Hippocampal formation (tissue), 2 donors: ENCODE measurements around the gene STX7.
"Not testable (repeated sequence)": the region's sequence is repeated elsewhere in the genome, so short reads cannot be mapped to it uniquely, and the experiment has no call there.

Experiments used
- DNase-seq, 2 donors: peaks; one replicate each; lab custom pipeline; 2025; lab: John Stamatoyannopoulos, UW

Gene STX7, protein sequence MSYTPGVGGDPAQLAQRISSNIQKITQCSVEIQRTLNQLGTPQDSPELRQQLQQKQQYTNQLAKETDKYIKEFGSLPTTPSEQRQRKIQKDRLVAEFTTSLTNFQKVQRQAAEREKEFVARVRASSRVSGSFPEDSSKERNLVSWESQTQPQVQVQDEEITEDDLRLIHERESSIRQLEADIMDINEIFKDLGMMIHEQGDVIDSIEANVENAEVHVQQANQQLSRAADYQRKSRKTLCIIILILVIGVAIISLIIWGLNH

DNA sequence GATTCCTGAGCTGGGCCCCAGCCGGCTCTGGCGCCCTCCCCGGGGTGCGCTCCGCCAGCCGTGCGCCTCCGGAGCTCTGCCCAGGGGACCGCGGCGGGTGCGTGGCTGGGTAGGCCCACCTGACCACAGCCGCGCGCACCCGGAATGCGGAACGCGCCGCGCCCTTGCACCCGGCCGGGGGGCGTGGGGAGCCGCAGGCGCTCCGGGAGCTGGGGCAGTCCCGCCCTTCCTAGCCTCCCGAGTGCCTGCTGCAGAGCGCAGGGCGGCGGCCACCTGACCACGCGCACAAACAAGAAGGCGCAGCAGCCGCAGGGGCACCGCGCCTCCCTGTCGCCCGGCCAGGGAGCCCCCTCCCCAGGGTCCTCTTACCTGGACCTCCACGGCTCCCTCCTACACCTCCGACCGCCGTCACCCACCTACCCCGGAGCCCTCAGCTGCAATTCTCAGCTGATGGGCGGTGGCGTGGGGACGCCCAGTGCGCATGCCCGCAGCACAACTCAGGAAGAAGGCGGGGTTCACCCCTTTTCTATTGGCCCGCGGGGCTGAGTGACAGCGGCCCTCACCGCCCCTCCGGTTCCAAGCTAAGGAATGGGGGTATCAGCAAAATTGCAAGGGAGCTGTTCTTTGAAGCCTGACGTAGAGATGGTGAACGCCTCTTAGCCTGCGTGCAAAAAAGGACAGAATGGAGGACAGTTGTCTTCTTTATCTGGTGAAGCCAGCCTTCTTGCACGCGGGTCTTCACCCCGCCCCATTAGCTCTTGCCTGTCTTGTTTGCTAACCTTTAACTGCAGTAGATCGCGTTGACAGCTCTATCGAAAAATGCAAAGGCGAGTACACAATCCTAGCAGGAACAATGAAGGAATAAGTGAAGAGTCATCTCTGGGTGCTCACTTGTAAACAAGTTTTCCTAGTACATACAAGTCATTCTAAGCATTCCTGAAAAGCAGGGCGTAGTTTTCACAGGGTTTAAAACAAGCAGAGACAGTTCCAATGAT, at the start of gene STX7:
STX7 (minus strand) TSS at position 479 of the 995 bp plus-strand sequence. CDS start 9,586 bp downstream, outside the sequence.
- peak; percentile 87 to 95 for DNase-seq

DNA sequence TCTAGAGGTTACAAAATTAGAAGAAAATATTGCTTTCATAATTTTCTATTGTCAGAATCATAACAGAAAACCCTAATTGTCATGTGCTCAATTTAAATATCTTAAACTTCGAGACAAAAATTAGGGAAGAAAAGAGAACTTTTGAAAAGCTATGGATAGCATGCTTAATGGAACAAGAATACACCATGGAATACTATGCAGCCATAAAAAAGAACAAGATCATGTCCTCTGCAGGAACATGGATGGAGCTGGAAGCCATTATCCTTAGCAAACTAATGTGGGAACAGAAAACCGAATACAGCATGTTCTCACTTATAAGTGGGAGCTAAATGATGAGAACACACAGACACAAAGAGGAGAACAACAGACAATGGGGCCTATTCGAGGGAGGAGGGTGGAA, 47.2 kb upstream of the STX7 start:
- not testable (repeated sequence) for DNase-seq

DNA sequence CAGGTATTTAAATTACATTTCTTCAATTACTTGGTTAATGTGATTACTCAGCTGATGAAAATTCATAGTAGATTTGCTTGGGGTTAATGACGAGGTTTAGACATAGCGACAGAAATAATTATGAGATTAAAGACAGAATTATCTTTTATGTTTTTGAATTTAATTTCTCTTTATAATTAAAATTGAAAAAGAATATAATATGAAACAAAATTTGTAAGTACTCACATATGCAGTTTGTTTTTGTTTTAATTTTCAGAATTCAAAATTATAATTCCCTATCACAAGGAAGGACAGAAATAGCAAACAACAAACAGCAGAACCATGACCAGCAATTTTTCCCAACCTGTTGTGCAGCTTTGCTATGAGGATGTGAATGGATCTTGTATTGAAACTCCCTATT, 39.5 kb upstream of the STX7 start, which contains the start of gene TAAR8:
TAAR8 (plus strand) TSS at position 301 of the 400 bp plus-strand sequence; CDS start at position 322, 21 bp downstream.
- no peak for DNase-seq

DNA sequence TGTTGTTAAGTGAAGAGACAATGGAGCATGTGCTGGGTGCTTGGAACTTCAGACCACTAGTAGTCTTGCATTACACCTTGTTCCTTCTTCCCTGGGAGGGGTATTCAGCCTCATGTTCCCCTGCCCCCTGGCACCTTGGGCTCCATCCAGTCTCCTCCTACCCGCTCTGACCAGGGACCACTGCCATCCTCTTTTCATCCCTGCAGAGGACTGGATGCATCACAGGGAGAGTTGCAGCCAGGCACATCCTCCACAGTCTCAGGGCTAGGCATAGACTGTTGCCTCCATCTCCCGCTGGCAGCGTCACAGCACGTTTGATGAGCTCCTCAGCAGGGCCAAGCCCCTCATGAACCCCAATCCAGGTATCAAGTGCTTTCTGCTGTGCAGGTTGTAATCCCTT, 38.3 kb upstream of the STX7 start:
- DNase-seq: no peak

DNA sequence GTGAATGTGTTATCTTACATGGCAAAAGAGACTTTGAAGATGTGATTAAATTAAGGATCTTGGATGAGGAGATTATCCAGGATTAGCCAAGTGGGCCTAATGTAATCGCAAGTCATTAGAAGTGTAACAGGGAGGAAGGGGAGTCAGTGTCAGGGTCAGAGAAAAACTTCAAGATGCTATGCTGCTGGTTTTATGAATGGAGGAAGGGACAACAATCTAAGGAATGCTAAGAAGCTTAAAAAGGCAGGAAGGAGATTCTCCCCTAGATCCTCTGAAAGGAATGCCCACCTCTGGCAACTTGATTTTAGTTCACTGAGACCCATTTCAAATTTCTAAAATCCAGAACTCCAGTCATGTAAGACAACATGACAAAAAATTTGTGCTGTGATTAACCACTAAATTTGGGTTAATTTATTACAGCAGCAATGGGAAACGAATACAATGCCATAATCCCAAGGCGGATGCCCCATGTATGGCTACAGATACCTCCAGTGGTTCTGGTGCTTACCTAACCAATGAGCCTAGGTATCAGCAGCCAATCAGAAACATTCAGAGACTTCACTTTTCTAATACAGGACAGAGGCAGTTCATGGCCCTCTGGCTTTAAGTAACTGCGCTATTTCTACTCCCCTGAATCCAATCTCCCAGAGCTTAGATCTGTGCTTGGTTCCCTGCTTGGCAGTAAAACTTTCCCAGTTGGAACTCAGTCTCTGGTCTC, 36.0 kb upstream of the STX7 start:
- no peak for DNase-seq

DNA sequence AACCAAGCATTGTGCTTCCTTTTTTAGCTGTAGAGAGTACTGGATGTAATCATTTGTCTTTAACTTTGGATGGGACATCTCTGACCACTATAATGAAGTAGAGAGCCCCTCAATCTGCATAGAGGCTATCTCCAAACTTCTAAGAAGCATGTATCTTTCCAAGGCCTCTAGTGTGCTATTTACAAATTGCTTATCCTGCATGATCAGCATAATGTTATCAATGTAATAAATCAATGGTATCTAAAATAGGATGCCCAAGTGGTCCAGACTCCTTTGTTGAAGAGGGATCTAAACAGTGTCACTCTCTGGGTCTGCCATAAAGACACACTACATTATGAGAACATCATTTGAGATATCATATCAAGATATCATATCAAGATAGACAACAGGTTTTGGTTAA, 31.9 kb upstream of the STX7 start:
- no peak for DNase-seq

DNA sequence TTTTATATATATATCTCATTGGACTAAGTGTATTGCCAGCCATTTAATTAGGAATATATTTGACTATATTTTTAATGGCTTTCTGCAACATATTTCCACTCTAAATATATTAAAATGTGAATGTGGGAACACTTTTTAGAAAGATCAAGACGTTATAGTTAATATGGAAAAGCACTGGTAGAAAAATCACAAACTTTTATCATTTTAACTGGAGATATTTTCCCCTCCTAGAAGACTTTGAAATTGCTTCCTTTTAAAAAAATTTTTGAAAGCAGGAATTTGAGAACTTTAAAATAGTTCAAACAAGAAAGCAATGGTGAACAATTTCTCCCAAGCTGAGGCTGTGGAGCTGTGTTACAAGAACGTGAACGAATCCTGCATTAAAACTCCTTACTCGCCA, 25.1 kb upstream of the STX7 start, which contains the start of gene TAAR9:
TAAR9 (plus strand) TSS at position 301 of the 400 bp plus-strand sequence; CDS start at position 314, 13 bp downstream.
- no peak for DNase-seq

DNA sequence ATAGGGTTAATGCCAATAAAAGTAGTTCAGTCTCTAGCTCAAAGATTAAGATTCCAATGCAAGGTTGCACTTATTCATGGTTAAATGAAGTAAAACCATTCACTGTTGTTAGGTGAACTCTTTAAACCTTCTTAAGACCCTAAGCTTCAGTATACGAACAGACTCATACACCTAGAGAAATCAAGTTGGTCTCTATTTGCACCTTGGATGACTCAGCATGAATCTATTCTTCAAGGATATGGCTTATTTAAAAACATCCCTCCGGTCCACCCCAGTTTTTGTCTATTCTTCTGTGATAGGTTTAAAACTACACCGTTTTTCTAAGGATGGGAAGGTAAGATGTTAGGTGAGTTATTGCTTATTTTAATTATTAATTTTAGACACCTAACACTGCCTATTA, 24.2 kb upstream of the STX7 start:
- DNase-seq: no peak

DNA sequence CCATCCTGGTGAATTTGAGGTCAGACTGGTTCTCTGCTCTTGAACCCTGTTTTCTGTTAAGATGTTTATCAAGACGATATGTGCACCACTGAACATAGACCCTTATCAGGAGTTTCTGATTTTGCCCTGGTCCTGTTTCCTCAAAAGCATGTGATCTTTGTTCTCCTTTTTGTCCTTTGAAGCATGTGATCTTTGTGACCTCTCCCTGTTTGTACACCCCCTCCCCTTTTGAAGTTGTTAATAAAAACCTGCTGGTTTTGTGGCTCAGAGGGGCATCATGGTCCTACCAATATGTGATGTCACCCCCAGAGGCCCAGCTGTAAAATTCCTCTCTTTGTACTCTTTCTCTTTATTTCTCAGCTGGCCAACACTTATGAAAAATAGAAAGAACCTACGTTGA, 21.6 kb upstream of the STX7 start:
- DNase-seq: not testable (repeated sequence)

DNA sequence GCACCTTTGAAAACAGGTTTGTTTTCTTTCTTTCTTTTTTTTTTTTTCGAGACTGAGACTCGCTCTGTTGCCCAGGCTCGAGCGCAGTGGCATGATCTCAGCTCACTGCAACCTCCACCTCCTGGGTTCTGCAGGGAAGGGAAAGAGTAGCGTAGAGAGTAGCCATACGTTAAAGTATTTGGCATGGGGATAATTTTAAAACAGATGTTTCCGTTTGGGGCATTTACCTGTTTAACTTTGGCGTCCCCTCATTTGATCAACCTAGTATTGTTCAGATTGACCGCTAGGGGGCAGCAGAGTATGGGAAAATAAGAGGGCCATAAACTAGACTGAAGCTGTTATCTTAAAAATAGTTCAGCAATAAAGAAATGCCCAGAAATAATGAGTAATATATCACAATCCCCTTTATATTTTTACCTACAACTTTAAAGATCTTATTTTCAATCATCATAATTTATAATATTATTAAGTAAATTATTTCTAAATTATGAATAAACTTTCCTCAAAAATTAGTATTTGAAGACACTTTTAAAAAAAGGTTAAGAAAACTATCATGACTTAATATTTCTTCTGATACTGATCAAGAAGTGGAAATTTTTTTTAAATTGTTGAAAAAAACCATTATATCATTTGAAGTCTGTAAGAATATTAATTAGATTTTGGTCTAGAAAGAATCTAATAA, 17.5 kb upstream of the STX7 start:
- DNase-seq: peak; percentile 8 to 55

DNA sequence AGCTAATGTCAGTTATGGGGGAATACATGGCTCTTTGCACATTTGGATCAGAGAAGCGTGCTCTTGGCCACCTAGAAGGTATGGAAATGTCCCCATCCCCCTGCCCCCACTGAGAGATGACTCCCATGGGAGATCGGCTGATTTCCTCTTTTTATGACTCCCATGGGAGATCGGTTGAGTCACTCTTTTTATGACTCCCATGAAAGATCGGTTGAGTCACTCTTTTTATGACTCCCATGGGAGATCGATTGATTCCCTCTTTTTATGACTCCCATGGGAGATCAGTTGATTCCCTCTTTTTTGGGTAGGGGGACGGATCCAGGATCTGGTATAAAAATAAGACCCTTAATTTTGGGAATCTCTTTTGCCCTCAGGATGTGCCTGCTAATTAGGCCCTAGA, 14.9 kb upstream of the STX7 start:
- no peak for DNase-seq

DNA sequence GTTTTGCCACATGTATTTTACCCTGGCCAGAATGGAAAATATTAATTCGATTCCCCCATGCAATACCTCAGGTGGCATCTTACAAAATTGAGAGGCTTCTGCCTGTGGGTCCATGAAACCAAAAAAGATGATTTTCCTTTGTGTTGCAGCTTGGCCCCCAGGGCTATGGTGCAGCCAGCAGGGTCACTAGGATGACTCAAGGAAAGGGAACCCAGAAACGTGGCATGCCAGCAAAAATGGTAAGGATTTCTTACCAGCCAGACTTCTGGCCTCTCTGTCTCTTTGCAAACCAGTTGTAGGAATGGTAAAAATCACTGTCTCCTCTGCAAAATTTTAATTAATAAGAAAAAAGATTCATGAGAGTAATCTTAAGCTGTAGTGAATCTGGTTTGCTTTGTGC, 13.5 kb upstream of the STX7 start:
- DNase-seq: no peak

DNA sequence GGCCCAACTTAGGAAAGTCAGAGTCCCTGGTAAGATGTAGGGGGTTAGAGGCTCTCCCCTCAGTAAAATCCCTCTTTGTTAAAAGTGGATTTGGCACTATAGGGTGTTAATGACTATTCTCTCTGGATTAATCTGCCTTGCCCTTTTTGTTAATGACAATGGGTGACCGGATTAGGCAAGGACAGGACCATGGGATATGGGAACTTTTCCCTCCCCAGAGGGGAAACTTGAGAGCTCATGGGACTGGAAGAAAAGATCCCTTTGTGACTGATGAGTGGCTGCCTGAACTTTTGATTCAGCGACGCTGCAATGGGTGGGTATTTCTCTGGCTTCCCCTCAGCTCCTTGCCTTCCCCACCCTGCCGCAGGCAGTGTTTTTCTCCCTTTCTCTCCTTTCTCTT, 12.9 kb upstream of the STX7 start:
- DNase-seq: no peak

DNA sequence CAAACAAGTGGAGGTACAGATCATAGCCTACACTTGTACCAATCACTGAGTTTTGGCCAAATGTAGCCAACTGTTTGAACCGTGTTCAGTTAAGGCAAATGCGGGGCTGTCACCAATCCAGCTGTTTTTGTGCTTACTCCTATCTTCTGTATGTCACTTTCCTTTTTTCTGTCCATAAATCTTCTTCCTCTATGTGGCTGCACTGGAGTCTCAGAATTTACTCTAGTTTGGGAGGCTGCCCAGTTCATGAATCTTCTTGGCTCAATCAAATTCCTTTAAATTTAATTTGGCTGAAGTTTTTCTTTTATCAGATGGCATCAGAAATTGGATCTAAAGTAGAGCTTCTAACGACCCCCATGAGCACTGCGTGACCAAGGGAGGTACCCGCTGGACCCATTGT, 11.7 kb upstream of the STX7 start:
- DNase-seq: no peak

DNA sequence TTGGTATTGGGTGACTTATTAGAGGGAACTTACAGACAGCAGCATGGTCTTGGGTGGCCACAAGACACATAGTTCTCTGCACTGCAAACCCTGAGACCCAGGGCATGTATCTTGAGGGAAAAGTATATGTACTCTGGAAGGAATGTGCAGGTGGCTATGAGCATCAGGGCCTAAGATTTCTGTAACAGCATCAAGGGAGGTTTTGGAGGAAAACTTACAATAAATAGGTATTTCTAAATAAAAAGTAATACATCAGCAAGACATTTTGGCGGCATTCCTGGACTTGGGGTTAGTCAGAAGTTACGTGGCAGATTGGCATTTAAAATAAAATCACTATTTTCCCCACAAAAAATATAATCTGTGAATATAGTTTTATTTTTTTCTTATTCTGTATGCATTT, 8.0 kb upstream of the STX7 start:
- DNase-seq: no peak

DNA sequence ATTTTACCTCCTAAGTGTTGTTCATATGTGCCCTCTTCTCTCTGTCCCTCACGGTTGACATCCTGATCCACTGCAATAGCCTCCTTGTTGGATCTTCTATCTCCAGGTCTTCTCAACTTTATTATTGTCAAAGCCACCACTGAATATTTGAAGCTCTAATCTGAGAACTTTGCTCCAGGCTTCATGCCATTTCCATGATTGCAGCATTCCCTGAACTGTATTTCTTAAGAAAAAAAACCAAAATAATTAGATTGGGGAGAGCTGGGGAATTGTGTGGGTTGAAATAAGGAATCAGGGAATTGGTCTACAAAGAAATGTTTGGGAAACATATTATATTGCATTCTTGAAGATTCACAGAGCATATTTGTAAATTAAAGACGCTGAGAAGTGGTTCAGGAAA, 2.5 kb upstream of the STX7 start:
- no peak for DNase-seq

DNA sequence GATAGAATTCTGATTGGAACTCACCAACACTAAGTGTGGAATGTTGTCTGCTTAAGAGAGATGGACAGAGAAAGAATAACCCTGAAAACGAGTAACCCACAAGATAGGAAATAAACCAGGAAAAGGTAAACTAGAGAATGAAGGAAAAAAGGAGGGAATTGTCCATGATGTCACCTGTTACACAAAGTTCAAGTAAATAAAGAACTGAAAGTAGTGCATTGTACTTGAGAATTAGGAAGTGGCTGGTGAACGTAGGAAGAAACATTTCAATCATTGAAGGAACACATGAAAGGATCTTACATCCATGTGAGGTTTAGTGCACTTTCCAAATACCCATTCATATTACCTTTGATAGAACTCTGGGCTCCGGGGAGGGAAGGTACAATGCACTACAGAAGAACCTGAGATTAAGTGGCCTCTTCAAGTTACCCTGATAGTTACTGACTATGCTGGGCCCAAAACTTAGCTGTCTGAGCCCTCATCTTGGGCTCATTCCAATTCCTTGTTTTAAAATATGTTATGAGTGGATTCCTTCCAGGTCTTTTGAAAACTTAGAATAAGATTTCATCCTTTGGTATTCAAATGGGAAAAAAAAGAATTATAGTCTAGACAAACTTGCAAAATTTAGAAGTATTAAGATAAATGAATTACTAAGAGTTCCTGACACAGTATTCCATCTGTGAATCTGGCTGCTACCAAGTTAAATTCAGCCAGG, 1.1 kb upstream of the STX7 start:
- no peak for DNase-seq

DNA sequence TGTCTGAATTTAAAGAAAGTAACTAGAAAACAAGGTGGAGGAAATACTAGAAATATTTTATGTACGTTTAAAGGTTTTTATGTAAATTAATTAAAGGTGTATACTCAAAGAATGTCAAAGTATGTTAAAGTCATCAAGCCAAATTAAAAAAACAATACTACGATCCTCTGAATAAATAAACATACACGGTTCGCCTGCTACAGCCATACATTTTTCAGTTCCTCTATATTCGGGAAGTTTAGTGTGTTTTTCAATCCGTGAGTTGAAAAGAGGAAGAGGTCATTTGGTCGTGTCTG, 626 bp downstream of the STX7 start:
- no peak for DNase-seq

DNA sequence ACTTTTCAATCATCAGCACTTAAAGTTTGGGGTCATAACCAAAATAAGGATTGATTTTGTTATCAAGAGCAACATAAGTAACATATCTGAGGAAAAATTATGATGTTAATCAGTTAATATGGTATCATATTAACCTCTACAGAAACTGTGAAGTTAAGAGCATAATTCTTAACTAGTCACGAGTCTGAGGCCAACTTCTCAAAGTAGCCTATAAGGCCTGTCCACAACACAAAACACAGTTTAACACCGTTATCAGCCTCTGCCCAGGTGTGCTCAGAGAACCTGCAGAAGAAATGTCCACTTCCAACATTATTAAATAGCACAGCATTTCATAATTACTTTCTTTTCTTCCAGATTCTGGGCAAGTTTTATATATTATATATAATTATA, 1.1 kb downstream of the STX7 start:
- DNase-seq: no peak

DNA sequence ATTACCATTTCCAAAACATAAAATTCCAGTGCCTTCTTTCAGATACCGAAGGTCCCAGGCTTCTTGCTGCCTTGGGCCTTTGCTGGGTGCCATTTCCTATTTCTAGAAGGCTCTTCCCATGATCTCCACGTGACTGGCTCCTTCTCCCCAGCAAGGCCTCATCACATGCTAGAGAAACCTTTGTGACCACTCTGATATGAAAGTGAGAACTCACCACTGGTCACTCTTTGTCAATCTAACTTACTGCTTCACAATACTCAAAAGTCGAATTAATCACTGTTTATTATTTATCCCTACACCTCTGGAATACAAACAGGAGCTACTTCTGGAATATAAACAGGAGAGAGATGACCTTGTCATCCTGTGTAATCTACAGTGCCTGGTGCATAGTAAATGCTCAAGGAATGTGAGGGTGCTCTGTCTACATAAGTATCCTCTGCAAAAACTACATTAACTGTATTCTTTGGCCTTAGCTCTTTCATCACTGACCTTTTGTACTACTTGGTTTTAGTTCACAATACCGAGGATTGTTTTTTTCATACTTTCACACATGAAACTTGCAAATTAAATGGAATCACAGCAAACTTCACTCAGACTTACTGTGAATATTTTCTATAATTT, 1.6 kb downstream of the STX7 start:
- no peak for DNase-seq
